HG02870 (cell line): ENCODE measurements around the gene FJX1.
A peak's percentile ranks its signal among the peaks of the same experiment; 100 is the strongest.
"Not testable (repeated sequence)": the region's sequence is repeated elsewhere in the genome, so short reads cannot be mapped to it uniquely, and the experiment has no call there.

Experiments
- ATAC-seq: cut with Tn5 transposase; IDR thresholded peaks from one replicate; pipeline ENCODE4 v1.9.1; 2021; ENCODE audit warnings: mild to moderate bottlenecking, moderate library complexity; ENCODE audit not compliant: unreplicated experiment

The FJX1 gene

DNA sequence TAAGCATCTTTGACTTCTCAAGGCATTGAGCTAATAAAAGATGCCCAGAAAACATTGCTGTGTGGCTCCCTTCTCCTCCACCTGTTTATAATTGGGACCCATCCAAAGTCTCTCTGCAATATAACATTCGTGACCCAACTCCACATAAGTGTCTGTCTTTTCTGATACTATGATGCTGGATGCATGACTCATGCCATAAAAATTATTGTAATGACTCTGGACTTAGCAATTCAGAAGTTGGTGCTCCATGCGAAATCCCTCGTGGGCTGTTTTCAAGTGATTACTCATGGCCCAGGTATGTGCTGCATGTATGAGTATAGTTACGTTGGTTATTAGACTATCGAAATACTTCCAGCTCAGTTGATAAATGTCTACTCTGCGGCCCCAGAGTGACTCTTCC lies 11.7 kb downstream of the FJX1 start:
- ATAC-seq: no peak

GRCh38 chr11:35631891-35632290 lies 13.6 kb downstream of the FJX1 start:
- no peak for ATAC-seq

DNA sequence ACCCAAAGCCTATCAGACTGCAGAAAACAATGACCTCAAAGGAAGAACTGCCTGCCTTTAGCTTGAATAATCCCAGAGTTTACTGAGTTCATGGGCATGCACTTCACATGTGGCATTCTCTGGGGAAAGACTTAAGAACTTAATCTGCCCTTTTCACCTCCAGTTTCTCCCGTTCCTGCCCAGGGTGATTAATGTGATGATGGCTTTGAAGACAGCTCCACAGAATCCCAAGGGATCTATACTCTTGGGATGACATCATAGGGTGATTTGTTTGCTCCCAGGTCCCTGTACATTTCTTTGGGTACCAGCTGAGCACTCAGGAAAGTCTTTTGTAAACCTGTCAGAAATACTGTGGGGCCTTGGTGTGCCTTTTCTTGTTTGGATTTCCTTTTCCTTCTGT lies 14.0 kb downstream of the FJX1 start:
- no peak for ATAC-seq

DNA sequence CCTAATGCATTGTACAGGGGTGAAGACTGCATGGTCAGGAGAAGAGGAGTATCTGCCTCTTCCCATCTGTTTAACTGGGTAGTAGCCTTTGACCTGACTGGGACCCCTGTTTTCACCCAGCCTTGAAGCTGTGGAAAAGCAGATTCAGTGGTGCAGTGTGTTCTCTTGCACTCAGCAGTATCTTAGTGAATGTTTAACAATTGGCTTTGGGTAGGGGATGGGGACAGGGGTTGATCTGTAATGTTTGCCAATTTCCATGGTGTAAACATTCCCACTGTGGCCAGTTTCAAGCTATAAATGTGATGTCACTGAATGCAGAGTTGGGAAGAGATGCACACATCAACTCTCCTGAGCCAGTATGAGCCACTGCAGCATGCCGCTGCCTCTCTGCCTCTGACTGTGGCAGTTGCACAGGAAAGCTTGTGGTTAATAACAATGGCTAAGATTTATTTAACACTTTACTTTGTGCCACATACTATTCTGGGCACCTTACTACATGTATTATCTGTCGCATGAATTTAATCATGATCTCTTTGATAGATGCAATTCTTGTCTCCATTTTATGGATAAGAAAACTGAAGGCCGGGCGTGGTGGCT lies 15.7 kb downstream of the FJX1 start:
- ATAC-seq: no peak

DNA sequence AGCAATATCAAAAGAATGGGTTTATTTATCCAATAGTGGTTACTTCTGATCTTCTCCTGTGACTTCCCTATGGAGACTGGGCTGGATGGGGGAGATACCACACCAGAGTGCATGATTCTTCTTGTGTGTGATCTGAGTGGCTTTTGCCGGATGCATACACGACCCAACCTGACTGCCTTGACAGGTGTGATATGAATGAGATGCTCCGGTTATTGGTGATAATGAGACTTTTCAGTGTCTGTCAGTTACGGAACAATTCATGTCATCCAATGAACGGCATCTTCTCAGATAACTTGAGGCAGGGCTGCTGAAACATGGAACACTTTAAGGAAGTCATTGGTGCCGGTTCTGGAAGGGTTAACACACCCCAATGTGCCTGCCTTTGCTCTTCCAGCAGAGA lies 17.7 kb downstream of the FJX1 start:
- ATAC-seq: no peak

- no peak for ATAC-seq
These were observed 21.4 kb downstream of the FJX1 start for GRCh38 chr11:35639591-35640179.

GRCh38 chr11:35641171-35641897 lies 23.1 kb downstream of the FJX1 start:
- ATAC-seq: no peak

- no peak for ATAC-seq
These were observed 23.7 kb downstream of the FJX1 start for GRCh38 chr11:35641964-35642363.

- no peak for ATAC-seq
These were observed 29.3 kb downstream of the FJX1 start for GRCh38 chr11:35647421-35648093.

GRCh38 chr11:35650006-35650405 lies 31.7 kb downstream of the FJX1 start:
- no peak for ATAC-seq

DNA sequence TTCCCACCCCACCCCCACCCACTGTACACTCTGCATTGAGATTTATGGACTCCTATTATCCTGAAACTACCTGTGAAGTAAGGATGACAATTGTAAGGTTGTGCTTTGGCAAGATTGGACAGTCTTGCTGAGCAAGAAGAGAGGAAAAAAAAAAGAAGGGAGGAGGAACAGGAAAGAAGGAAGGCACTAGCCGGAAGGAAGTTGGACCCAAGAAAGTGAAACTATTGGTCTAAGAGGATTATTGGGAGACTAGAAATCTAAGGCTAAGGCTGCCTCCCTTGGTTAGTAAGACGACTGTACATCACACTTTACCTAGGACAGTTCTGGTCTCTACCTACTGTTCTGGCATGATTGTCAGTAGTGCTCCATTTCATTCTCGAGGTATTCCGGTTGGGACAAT lies 32.2 kb downstream of the FJX1 start:
- no peak for ATAC-seq

DNA sequence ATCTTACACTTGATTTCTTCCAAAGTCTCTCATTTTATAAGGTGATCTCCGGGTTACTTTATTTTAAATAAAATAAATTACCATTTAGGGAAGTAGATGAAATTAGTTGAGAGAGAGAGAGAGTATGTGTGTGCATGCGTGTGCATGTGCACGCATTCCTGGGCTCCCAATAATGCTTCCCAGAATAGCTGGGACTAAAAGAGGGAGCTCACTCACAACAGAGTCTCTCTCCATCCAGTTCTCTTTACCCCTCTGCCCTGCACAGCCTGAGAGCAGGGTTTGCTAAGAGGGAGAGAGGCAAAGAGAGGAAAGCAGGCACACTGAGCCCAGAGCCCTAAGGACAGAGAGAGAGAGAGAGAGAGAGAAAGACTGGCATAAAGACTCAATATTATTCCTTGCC lies 33.0 kb downstream of the FJX1 start:
- ATAC-seq: no peak

GRCh38 chr11:35652786-35653185 lies 34.5 kb downstream of the FJX1 start:
- ATAC-seq: not testable (repeated sequence)

GRCh38 chr11:35654711-35655110 lies 36.5 kb downstream of the FJX1 start:
- no peak for ATAC-seq

GRCh38 chr11:35655254-35655653 lies 37.0 kb downstream of the FJX1 start:
- ATAC-seq: no peak

DNA sequence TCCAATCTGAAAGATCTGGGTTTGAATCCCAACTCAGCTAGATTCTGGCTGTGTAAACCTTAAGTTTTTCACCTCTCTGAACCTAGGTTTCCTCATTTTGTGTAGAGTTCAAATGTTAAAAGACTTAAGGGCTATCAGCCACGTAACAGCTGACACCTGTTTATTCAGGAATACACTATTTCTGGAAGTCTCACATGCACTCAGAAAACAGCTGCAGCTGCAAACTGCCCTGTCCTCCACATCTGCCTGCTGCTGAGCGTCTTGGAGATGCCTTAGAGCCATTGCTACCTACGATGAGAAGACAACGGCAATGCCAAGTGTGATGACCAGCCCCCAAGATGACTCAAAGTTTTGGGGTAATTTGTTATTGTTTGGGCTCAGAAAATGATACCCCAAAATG lies 37.6 kb downstream of the FJX1 start:
- ATAC-seq: no peak

- ATAC-seq: no peak
These were observed 40.0 kb downstream of the FJX1 start for GRCh38 chr11:35658020-35658948.

- ATAC-seq: no peak
These were observed 43.3 kb downstream of the FJX1 start for GRCh38 chr11:35661534-35661933.

DNA sequence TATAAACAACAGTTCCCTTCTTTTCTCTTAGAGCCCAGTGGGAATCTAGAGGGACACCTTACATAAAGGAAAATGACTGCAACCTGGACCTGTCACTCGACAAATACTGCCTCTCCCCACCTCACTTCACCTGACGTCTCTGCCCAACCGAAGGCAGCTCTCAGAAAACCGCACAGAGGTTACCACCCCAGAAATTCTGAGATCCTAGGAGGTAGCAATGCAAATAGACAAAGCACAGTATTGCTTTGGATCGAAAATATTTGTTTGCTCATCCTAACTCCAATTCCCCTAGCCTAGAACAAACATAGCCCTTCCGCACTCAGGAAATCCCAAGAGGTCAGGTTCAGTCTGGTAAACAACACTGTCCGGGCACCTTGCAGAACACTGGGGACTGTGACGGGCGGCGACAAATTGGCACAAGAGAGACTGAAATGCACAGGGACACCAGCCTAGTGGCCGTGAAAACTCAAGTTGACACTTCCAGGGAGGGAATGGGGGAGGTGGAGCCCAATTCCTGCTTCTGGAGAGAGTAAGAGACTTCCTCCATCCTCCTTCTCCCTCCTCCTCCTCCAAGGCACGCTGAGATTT lies 43.9 kb downstream of the FJX1 start:
- peak; percentile 38 for ATAC-seq

- ATAC-seq: peak; percentile 90
These were observed 44.6 kb downstream of the FJX1 start, which contains the start of gene TRIM44 for GRCh38 chr11:35662649-35663407. TSS of gene TRIM44 (plus strand) at chr11:35662775. CDS start at chr11:35663112, 337 bp downstream.
